GM23338 (cell line): Measurements from ENCODE around the gene PPP6R3. TPM values are rescaled to one million over a fixed set of nuclear protein-coding genes. Genes with fewer than 3 reads are reported as not detected.

ENCODE experiments used
- ATAC-seq: fragments of 200-7000 bp; cut with Tn5 transposase; 3 replicates; pipeline ENCODE4 v1.9.1; 2020
- DNase-seq: peaks from one replicate; pipeline ENCODE4 v3.0.0-alpha.2; 2015; ENCODE audit warnings: low spot score
- H2AFZ ChIP-seq: fragments of 200-600 bp; sonication (generic); 2 replicates; pipeline ENCODE4 v1.8.0; 2016; ENCODE audit warnings: antibody characterized with exemption, mild to moderate bottlenecking, moderate library complexity
- H3F3A ChIP-seq: fragments of 200-600 bp; sonication (generic); replicated peaks from 2 replicates; pipeline ENCODE4 v1.8.0; 2017; ENCODE audit warnings: antibody characterized with exemption, mixed run types, low read depth
- H3K27ac ChIP-seq: fragments of 200-600 bp; sonication (generic); 2 replicates; pipeline ENCODE4 v1.6.1; 2016; ENCODE audit warnings: low read depth
- H3K27me3 ChIP-seq: fragments of 200-600 bp; sonication (generic); 2 replicates; pipeline ENCODE4 v1.8.0; 2016; ENCODE audit warnings: mild to moderate bottlenecking, mixed run types, moderate library complexity; ENCODE audit not compliant: insufficient read depth
- H3K36me3 ChIP-seq: fragments of 200-600 bp; sonication (generic); 2 replicates; pipeline ENCODE4 v1.8.0; 2016; ENCODE audit warnings: mild to moderate bottlenecking; ENCODE audit not compliant: insufficient read depth
- H3K4me1 ChIP-seq: fragments of 200-600 bp; sonication (generic); 2 replicates; pipeline ENCODE4 v1.8.0; 2016; ENCODE audit warnings: mild to moderate bottlenecking, moderate library complexity; ENCODE audit not compliant: insufficient read depth
- H3K4me2 ChIP-seq: fragments of 200-600 bp; sonication (generic); 2 replicates; pipeline ENCODE4 v1.7.1; 2017; ENCODE audit warnings: mixed run types
- H3K4me3 ChIP-seq: fragments of 200-600 bp; sonication (generic); 2 replicates; pipeline ENCODE4 v1.6.1; 2016; ENCODE audit warnings: mixed run types
- H3K79me2 ChIP-seq: fragments of 200-600 bp; sonication (generic); replicated peaks from 2 replicates; pipeline ENCODE4 v1.8.0; 2017; ENCODE audit warnings: mild to moderate bottlenecking; ENCODE audit not compliant: insufficient read depth
- H3K9me2 ChIP-seq: fragments of 200-600 bp; sonication (generic); 2 replicates; pipeline ENCODE4 v1.8.0; 2017; ENCODE audit not compliant: insufficient read depth
- H4K20me1 ChIP-seq: fragments of 200-600 bp; sonication (generic); replicated peaks from 2 replicates; pipeline ENCODE4 v1.8.0; 2017; ENCODE audit warnings: mild to moderate bottlenecking; ENCODE audit not compliant: insufficient read depth
- H3K27ac Mint-ChIP-seq: 2 replicates; pipeline ENCODE4 v1.8.0; 2020; ENCODE audit warnings: inconsistent platforms, mild to moderate bottlenecking, moderate library complexity, mixed read lengths
- H3K27me3 Mint-ChIP-seq: 3 replicates; pipeline ENCODE4 v1.8.0; 2022; ENCODE audit warnings: low read depth, mild to moderate bottlenecking, moderate library complexity, mixed read lengths, inconsistent platforms; ENCODE audit not compliant: insufficient read depth, poor library complexity
- H3K36me3 Mint-ChIP-seq: 3 replicates; pipeline ENCODE4 v1.8.0; 2021; ENCODE audit warnings: low read depth, mild to moderate bottlenecking, inconsistent platforms, moderate library complexity, mixed read lengths
- H3K4me1 Mint-ChIP-seq: 3 replicates; pipeline ENCODE4 v1.8.0; 2020; ENCODE audit warnings: mild to moderate bottlenecking, inconsistent platforms, mixed read lengths
- H3K4me3 Mint-ChIP-seq: 3 replicates; pipeline ENCODE4 v1.8.0; 2021; ENCODE audit warnings: moderate library complexity, mild to moderate bottlenecking, inconsistent platforms, mixed read lengths
- H3K9me3 Mint-ChIP-seq: 3 replicates; pipeline ENCODE4 v1.8.0; 2020; ENCODE audit warnings: moderate library complexity, mild to moderate bottlenecking, inconsistent platforms, mixed read lengths
- CREB1 ChIP-seq: fragments of 250-450 bp; sonication (Bioruptor Pico); IDR thresholded peaks from 2 replicates; pipeline ENCODE4 v1.5.0; 2020; ENCODE audit warnings: low read depth, mild to moderate bottlenecking, moderate library complexity
- CTCF ChIP-seq, 2 experiments: fragments of 200-600 bp in 1 of 2; sonication (generic) in 1 of 2; conservative IDR thresholded peaks; 2 replicates each; pipeline versions ENCODE4 v1.5.1 to v1.6.1; 2016 to 2017; ENCODE audit warnings: antibody characterized with exemption in 2 of 2, low read depth in 2 of 2, mild to moderate bottlenecking in 2 of 2, moderate library complexity in 1 of 2
- ETS1 ChIP-seq: IDR thresholded peaks from 2 replicates; pipeline ENCODE4 v1.6.1; 2016; ENCODE audit warnings: antibody characterized with exemption
- NANOG ChIP-seq: IDR thresholded peaks from 2 replicates; pipeline ENCODE4 v1.6.1; 2016; ENCODE audit warnings: antibody characterized with exemption, borderline replicate concordance
- REST ChIP-seq: IDR thresholded peaks from one replicate; pipeline ENCODE4 v1.6.1; 2018; ENCODE audit warnings: antibody characterized with exemption; ENCODE audit not compliant: unreplicated experiment
- STAT1 ChIP-seq: IDR thresholded peaks from one replicate; pipeline ENCODE4 v1.6.1; 2016; ENCODE audit warnings: antibody characterized with exemption; ENCODE audit not compliant: unreplicated experiment
- ZNF114 ChIP-seq: fragments of 250-450 bp; sonication (Bioruptor Pico); IDR thresholded peaks from 2 replicates; pipeline ENCODE4 v1.5.0; 2020; ENCODE audit warnings: mild to moderate bottlenecking, moderate library complexity
- polyA plus RNA-seq: library from polyadenylated mRNA; unstranded; fragments of >200 nt; fragmentation: Nextera tagmentation; extraction: Ambion mirVana; gene quantifications from 2 replicates; pipeline ENCODE4 v1.2.1, GENCODE V29; 2016
- total RNA-seq: library from RNA; depleted of rRNA; stranded (reverse); fragments of >200 nt; shearing (Covaris generic); gene quantifications from 2 replicates; pipeline ENCODE4 v1.2.3, GENCODE V29; 2014

Gene PPP6R3
- total and polyA plus RNA-seq, 2 experiments from 2014 or later, result 170 to 268 TPM

GRCh38 chr11:68495220-68495729 lies 34.7 kb downstream of the PPP6R3 start:
- Histone ChIP-seq H3K4me2 (no peak overlapping the region), H2AFZ (no peak overlapping the region), H3K27ac (no peak overlapping the region), H3K36me3 (no peaks in the 10 kb centered on the region), H3F3A (no peaks in the 10 kb centered on the region; the same call in 1 of the 2 replicates), H3K27me3 (no peaks in the 10 kb centered on the region), H3K4me1 (peaks cover 31% of the 10 kb centered on the region), H3K4me3 (no peak overlapping the region), H3K9me2 (no peaks in the 10 kb centered on the region), H4K20me1 (peaks cover 88% of the 10 kb centered on the region), H3K79me2 (peaks cover 100% of the 10 kb centered on the region)
- DNase-seq, result no peak
- H3K4me1 Mint-ChIP-seq, result peaks cover 37% of the 10 kb centered on the region
- no peak overlapping the region for H3K4me3 Mint-ChIP-seq
- TF ChIP-seq CREB1 (CRISPR knock-in tag) (no peak), ETS1 (no peak), CTCF (conservative IDR thresholded peaks at IDR 0.05; ENCODE audit: low read depth in 2 of 2) (no peak)
- no peak for ATAC-seq
- H3K27me3 Mint-ChIP-seq, result peaks cover 4% of the 10 kb centered on the region
- H3K9me3 Mint-ChIP-seq, result no peaks in the 10 kb centered on the region; the same call in 2 of the 3 replicates
- peaks cover 6% of the 10 kb centered on the region; the same call in 1 of the 3 replicates for H3K36me3 Mint-ChIP-seq
- H3K27ac Mint-ChIP-seq, result no peak overlapping the region

- Histone ChIP-seq H3K4me1 (peaks cover 26% of the 10 kb centered on the region), H4K20me1 (peaks cover 89% of the 10 kb centered on the region), H3K4me2 (no peak overlapping the region), H3F3A (no peaks in the 10 kb centered on the region; the same call in 1 of the 2 replicates), H3K27me3 (no peaks in the 10 kb centered on the region), H2AFZ (no peak overlapping the region), H3K4me3 (no peak overlapping the region), H3K27ac (no peak overlapping the region), H3K9me2 (no peaks in the 10 kb centered on the region), H3K79me2 (peaks cover 100% of the 10 kb centered on the region), H3K36me3 (no peaks in the 10 kb centered on the region)
- DNase-seq (no peak), ATAC-seq (no peak)
- Mint-ChIP-seq H3K27ac (no peak overlapping the region), H3K27me3 (peaks cover 4% of the 10 kb centered on the region), H3K9me3 (no peaks in the 10 kb centered on the region; the same call in 2 of the 3 replicates), H3K4me1 (peaks cover 35% of the 10 kb centered on the region), H3K4me3 (no peak overlapping the region), H3K36me3 (peaks cover 6% of the 10 kb centered on the region; the same call in 1 of the 3 replicates)
- TF ChIP-seq ZNF114 (no peak), NANOG (no peak), ETS1 (no peak), STAT1 (no peak), REST (no peak)
Measured at GRCh38 chr11:68495872-68496271, 35.3 kb downstream of the PPP6R3 start.
